ENCODE measurements around the gene ZBTB44. TPM values are rescaled to one million over a fixed set of nuclear protein-coding genes. Genes with fewer than 3 reads are reported as not detected.
"Not testable (repeated sequence)": the region's sequence is repeated elsewhere in the genome, so short reads cannot be mapped to it uniquely, and the experiment has no call there.

Gene ZBTB44
- total RNA-seq, 1 donor from 2014 or later: 32.6 TPM

- H3K36me3 Mint-ChIP-seq (ENCODE audit: low read depth, unreplicated experiment): no peaks in the 10 kb centered on the region
- no peak for DNase-seq (ENCODE audit: low spot score)
- H3K4me1 Mint-ChIP-seq (ENCODE audit: unreplicated experiment): peaks cover 2% of the 10 kb centered on the region
- no peak for TF ChIP-seq CTCF (IDR thresholded peaks at IDR 0.05; ENCODE audit: unreplicated experiment)
- peaks cover 4% of the 10 kb centered on the region for H3K27me3 Mint-ChIP-seq (ENCODE audit: unreplicated experiment)
- H3K4me3 Mint-ChIP-seq (ENCODE audit: unreplicated experiment): no peak overlapping the region
- H3K9me3 Mint-ChIP-seq (ENCODE audit: unreplicated experiment): peaks cover 8% of the 10 kb centered on the region
- H3K27ac Mint-ChIP-seq (ENCODE audit: unreplicated experiment): no peak overlapping the region
Observed at GRCh38 chr11:130340671-130341319, 26.1 kb upstream of the ZBTB44 start.

- Mint-ChIP-seq H3K4me3 (ENCODE audit: unreplicated experiment) (no peak overlapping the region), H3K27ac (ENCODE audit: unreplicated experiment) (no peak overlapping the region), H3K36me3 (ENCODE audit: low read depth, unreplicated experiment) (no peaks in the 10 kb centered on the region), H3K4me1 (ENCODE audit: unreplicated experiment) (peaks cover 2% of the 10 kb centered on the region), H3K27me3 (ENCODE audit: unreplicated experiment) (peaks cover 4% of the 10 kb centered on the region), H3K9me3 (ENCODE audit: unreplicated experiment) (peaks cover 8% of the 10 kb centered on the region)
- no peak for TF ChIP-seq CTCF (IDR thresholded peaks at IDR 0.05; ENCODE audit: unreplicated experiment)
- no peak for DNase-seq (ENCODE audit: low spot score)
Observed at GRCh38 chr11:130338667-130339066, 23.9 kb upstream of the ZBTB44 start.

GRCh38 chr11:130337281-130338089, 22.8 kb upstream of the ZBTB44 start:
- Mint-ChIP-seq H3K27me3 (ENCODE audit: unreplicated experiment) (peaks cover 2% of the 10 kb centered on the region), H3K4me3 (ENCODE audit: unreplicated experiment) (no peak overlapping the region), H3K27ac (ENCODE audit: unreplicated experiment) (no peak overlapping the region), H3K4me1 (ENCODE audit: unreplicated experiment) (peaks cover 2% of the 10 kb centered on the region), H3K9me3 (ENCODE audit: unreplicated experiment) (peaks cover 8% of the 10 kb centered on the region), H3K36me3 (ENCODE audit: low read depth, unreplicated experiment) (no peaks in the 10 kb centered on the region)
- TF ChIP-seq CTCF (IDR thresholded peaks at IDR 0.05; ENCODE audit: unreplicated experiment): no peak
- DNase-seq (ENCODE audit: low spot score): no peak

GRCh38 chr11:130331397-130331796, 16.7 kb upstream of the ZBTB44 start:
- not testable (repeated sequence) for H3K27me3 Mint-ChIP-seq (ENCODE audit: unreplicated experiment); H3K9me3 Mint-ChIP-seq (ENCODE audit: unreplicated experiment); H3K4me1 Mint-ChIP-seq (ENCODE audit: unreplicated experiment); H3K4me3 Mint-ChIP-seq (ENCODE audit: unreplicated experiment); H3K36me3 Mint-ChIP-seq (ENCODE audit: low read depth, unreplicated experiment); DNase-seq (ENCODE audit: low spot score); H3K27ac Mint-ChIP-seq (ENCODE audit: unreplicated experiment)

GRCh38 chr11:130330101-130330684, 15.5 kb upstream of the ZBTB44 start:
- no peak for TF ChIP-seq CTCF (IDR thresholded peaks at IDR 0.05; ENCODE audit: unreplicated experiment)
- H3K4me1 Mint-ChIP-seq (ENCODE audit: unreplicated experiment): no peaks in the 10 kb centered on the region
- no peaks in the 10 kb centered on the region for H3K9me3 Mint-ChIP-seq (ENCODE audit: unreplicated experiment)
- H3K36me3 Mint-ChIP-seq (ENCODE audit: low read depth, unreplicated experiment): no peaks in the 10 kb centered on the region
- peaks cover 2% of the 10 kb centered on the region for H3K27me3 Mint-ChIP-seq (ENCODE audit: unreplicated experiment)
- no peak overlapping the region for H3K27ac Mint-ChIP-seq (ENCODE audit: unreplicated experiment)
- no peak overlapping the region for H3K4me3 Mint-ChIP-seq (ENCODE audit: unreplicated experiment)
- DNase-seq (ENCODE audit: low spot score): no peak

Data from endothelial cell (in vitro differentiated cells).